Muscle of leg (tissue), 11 donors: ENCODE results near the gene NKX6-2. TPM values are rescaled to one million over a fixed set of nuclear protein-coding genes. Genes with fewer than 3 reads are reported as not detected.

ENCODE experiments used
- DNase-seq: peaks from one replicate; pipeline ENCODE4 v3.0.0; 2013
- H3K27ac ChIP-seq: one replicate; pipeline ENCODE4 v1.5.1; 2013; ENCODE audit warnings: mild to moderate bottlenecking, low read length, control low read depth
- H3K27me3 ChIP-seq: one replicate; pipeline ENCODE4 v1.6.1; 2013; ENCODE audit warnings: low read length; ENCODE audit not compliant: control insufficient read depth, insufficient read depth
- H3K36me3 ChIP-seq: one replicate; pipeline ENCODE4 v1.6.1; 2013; ENCODE audit warnings: low read length; ENCODE audit not compliant: control insufficient read depth, insufficient read depth
- H3K4me1 ChIP-seq: one replicate; pipeline ENCODE4 v1.6.1; 2013; ENCODE audit warnings: low read length; ENCODE audit not compliant: control insufficient read depth, insufficient read depth
- H3K4me3 ChIP-seq: one replicate; pipeline ENCODE4 v1.5.1; 2013; ENCODE audit warnings: low read length, control low read depth
- H3K9me3 ChIP-seq: replicated peaks from 2 replicates; pipeline ENCODE4 v1.6.1; 2013; ENCODE audit warnings: low read depth, low read length; ENCODE audit not compliant: control insufficient read depth
- WGBS: methylation state at CpG from one replicate; pipeline ENCODE4 v1.1.5; 2013; ENCODE audit warnings: missing lambda C conversion rate; ENCODE audit not compliant: insufficient coverage; 5-methylcytosine and 5-hydroxymethylcytosine counted together
- polyA plus RNA-seq, 8 donors: library from polyadenylated mRNA; unstranded; fragments of 120-200 nt; gene quantifications; one replicate each; pipeline versions ENCODE4 v1.2.1 to v1.2.3, GENCODE V29; 2013; ENCODE audit warnings: inconsistent platforms in 1 of 8, low replicate concordance in 1 of 8; ENCODE audit not compliant: insufficient read length in 8 of 8, insufficient read depth in 1 of 8
- total RNA-seq: library from RNA; stranded (reverse); fragments of 120-200 nt; gene quantifications from one replicate; pipeline ENCODE4 v1.2.4, GENCODE V29; 2013

Gene NKX6-2
- total and polyA plus RNA-seq, 9 donors: 4.6 to 15.5 (median 7.0) TPM; not detected in 1

GRCh38 chr10:132755166-132755711 lies 30.7 kb downstream of the NKX6-2 start:
- Histone ChIP-seq H3K27ac (no peak overlapping the region), H3K4me1 (no peaks in the 10 kb centered on the region), H3K4me3 (no peak overlapping the region), H3K36me3 (peaks cover 42% of the 10 kb centered on the region), H3K9me3 (no peaks in the 10 kb centered on the region), H3K27me3 (no peaks in the 10 kb centered on the region)
- no peak for DNase-seq
- 98% methylated on average over 15 of the region's 15 CpGs for WGBS

DNA sequence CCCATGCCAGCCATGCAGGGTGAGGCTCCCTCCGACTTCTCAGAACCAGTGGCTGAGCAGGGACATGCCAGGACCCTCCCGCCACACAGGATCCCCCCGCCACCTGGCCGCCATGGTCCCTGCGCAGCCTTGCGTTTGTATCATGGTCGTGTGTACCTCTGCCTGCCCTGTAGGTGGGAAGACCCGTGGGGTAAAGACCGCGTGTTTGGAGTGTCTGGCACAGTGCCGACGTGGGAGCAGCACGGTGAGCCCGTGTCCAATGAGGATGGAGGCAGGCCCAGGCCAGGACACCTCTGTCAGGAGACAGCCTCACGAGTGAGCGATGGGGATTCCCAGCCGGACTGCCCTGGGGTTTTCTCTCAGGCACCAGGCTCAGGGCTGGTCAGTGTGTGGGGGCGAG lies 31.9 kb downstream of the NKX6-2 start:
- Histone ChIP-seq H3K4me3 (no peak overlapping the region), H3K4me1 (no peaks in the 10 kb centered on the region), H3K9me3 (no peaks in the 10 kb centered on the region), H3K36me3 (peaks cover 45% of the 10 kb centered on the region), H3K27ac (no peak overlapping the region), H3K27me3 (no peaks in the 10 kb centered on the region)
- 93% methylated on average over 18 of the region's 18 CpGs for WGBS
- DNase-seq: no peak

DNA sequence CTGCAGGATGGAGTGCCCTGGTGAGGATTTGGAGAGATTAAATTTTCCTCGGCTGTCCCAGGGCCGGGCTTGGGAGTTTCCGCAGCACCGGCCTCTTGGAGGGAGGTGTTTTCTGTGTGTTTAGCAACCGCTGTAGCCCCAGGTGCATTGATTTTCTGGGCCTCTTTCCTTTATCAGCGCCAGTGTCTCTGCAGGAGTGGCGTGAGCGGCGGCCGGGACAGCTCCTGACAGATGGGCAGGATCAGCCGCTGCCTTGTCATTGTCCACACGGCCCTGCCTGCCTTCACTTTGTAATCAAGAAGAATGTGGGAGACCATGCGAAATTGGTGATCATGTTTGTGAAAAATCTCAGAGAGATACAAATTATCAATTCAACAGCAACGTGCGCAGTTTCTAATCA lies 32.4 kb downstream of the NKX6-2 start:
- no peak for DNase-seq
- no peaks in the 10 kb centered on the region for H3K4me1 ChIP-seq
- H3K36me3 ChIP-seq: peaks cover 41% of the 10 kb centered on the region
- no peaks in the 10 kb centered on the region for H3K9me3 ChIP-seq
- no peak overlapping the region for H3K27ac ChIP-seq
- 84% methylated on average over 6 of the region's 15 CpGs for WGBS
- H3K27me3 ChIP-seq: no peaks in the 10 kb centered on the region
- H3K4me3 ChIP-seq: no peak overlapping the region

GRCh38 chr10:132752961-132753360 lies 33.0 kb downstream of the NKX6-2 start:
- no peaks in the 10 kb centered on the region for H3K9me3 ChIP-seq
- peaks cover 38% of the 10 kb centered on the region for H3K36me3 ChIP-seq
- H3K27ac ChIP-seq: no peak overlapping the region
- no peak for DNase-seq
- WGBS: 94% methylated on average over 28 of the region's 28 CpGs
- H3K27me3 ChIP-seq: no peaks in the 10 kb centered on the region
- H3K4me3 ChIP-seq: no peak overlapping the region
- H3K4me1 ChIP-seq: no peaks in the 10 kb centered on the region

- no peaks in the 10 kb centered on the region for H3K9me3 ChIP-seq
- no peak overlapping the region for H3K4me3 ChIP-seq
- H3K4me1 ChIP-seq: no peaks in the 10 kb centered on the region
- no peaks in the 10 kb centered on the region for H3K27me3 ChIP-seq
- no peak overlapping the region for H3K27ac ChIP-seq
- DNase-seq: no peak
- 97% methylated on average over 11 of the region's 20 CpGs for WGBS
- peaks cover 38% of the 10 kb centered on the region for H3K36me3 ChIP-seq
These were observed 33.6 kb downstream of the NKX6-2 start for GRCh38 chr10:132752378-132752777.

- H3K9me3 ChIP-seq: no peaks in the 10 kb centered on the region
- no peaks in the 10 kb centered on the region for H3K27me3 ChIP-seq
- no peak for DNase-seq
- peaks cover 6% of the 10 kb centered on the region for H3K4me1 ChIP-seq
- H3K4me3 ChIP-seq: no peak overlapping the region
- peaks cover 33% of the 10 kb centered on the region for H3K36me3 ChIP-seq
- WGBS: 92% methylated on average over 13 of the region's 14 CpGs
- H3K27ac ChIP-seq: no peak overlapping the region
These were observed 35.0 kb downstream of the NKX6-2 start for GRCh38 chr10:132750936-132751335.

DNA sequence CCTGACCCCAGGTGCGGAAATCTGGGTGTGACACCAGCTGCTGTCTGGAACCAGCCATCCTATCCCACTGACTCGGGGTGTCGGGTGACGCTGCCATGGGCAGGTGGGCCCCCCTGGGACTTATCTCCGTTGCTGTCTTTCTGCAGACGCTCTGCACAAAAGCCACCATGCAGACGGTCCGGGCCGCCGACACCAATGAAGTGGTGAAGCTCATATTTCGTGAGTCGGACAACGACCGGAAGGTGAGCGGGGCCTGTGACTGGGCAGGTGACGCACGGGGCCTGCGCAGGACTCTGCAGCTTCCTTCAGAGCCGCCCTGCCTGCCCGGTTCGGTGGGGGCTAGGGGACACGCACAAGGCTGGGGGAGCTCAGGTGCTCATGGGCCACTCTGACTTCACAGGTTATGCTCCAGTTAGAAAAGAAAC lies 36.6 kb downstream of the NKX6-2 start:
- Histone ChIP-seq H3K27me3 (no peaks in the 10 kb centered on the region), H3K9me3 (no peaks in the 10 kb centered on the region), H3K27ac (no peak overlapping the region), H3K36me3 (peaks cover 21% of the 10 kb centered on the region), H3K4me3 (no peak overlapping the region), H3K4me1 (peaks cover 6% of the 10 kb centered on the region)
- 78% methylated on average over 22 of the region's 22 CpGs for WGBS
- DNase-seq: no peak

DNA sequence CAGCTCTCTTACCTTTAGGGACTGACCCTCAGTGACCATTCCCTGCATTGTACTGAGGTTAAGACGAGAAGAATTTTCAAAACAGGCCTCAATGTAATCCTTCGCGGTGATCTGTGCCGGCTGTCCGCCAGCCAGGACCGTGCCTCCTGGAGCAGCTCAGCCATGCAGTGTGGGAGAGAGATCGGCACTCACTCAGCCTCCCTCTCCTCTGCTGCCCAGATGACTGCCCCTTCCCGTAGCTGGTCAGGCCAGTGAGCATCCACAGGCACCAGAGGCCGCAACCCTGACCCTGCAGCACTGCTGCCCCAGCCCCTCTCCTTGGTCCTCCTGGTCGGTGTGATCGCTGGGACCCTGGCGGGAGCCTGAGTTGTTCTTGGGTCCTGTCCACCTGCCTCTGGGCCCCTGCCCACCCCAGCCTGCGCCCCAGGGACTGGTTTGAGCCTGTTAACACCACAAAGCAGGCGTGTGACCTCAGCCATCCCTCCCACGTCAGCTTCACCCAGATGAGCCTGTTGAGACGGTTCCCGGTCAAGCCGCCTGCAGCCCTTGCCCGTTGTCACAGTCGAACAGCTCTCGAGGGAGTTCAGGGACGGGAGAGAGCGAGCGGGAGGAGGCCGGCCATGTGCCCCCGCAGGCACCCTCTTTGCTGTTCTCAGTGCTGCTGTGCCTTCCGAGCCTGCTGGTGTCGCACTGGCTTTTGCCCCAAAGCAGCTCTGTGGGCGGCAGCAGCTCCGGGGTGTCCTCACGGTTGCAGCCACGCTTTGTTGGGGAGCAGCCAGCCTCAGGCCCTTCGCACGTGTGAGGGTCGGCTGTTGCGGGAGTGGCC lies 37.2 kb downstream of the NKX6-2 start:
- 78% methylated on average over 35 of the region's 36 CpGs for WGBS

GRCh38 chr10:132748135-132748534 lies 37.8 kb downstream of the NKX6-2 start:
- Histone ChIP-seq H3K4me1 (peaks cover 17% of the 10 kb centered on the region), H3K4me3 (no peak overlapping the region), H3K36me3 (peaks cover 14% of the 10 kb centered on the region), H3K27me3 (no peaks in the 10 kb centered on the region), H3K9me3 (no peaks in the 10 kb centered on the region), H3K27ac (no peak overlapping the region)
- no peak for DNase-seq
- WGBS: 89% methylated on average over 10 of the region's 15 CpGs

More for the DNA sequence above, 37.2 kb downstream of the NKX6-2 start:
- DNase-seq: no peak
- no peak overlapping the region for H3K27ac ChIP-seq
- peaks cover 11% of the 10 kb centered on the region for H3K4me1 ChIP-seq
- H3K4me3 ChIP-seq: no peak overlapping the region
- H3K27me3 ChIP-seq: no peaks in the 10 kb centered on the region
- H3K36me3 ChIP-seq: peaks cover 16% of the 10 kb centered on the region
- no peaks in the 10 kb centered on the region for H3K9me3 ChIP-seq

DNA sequence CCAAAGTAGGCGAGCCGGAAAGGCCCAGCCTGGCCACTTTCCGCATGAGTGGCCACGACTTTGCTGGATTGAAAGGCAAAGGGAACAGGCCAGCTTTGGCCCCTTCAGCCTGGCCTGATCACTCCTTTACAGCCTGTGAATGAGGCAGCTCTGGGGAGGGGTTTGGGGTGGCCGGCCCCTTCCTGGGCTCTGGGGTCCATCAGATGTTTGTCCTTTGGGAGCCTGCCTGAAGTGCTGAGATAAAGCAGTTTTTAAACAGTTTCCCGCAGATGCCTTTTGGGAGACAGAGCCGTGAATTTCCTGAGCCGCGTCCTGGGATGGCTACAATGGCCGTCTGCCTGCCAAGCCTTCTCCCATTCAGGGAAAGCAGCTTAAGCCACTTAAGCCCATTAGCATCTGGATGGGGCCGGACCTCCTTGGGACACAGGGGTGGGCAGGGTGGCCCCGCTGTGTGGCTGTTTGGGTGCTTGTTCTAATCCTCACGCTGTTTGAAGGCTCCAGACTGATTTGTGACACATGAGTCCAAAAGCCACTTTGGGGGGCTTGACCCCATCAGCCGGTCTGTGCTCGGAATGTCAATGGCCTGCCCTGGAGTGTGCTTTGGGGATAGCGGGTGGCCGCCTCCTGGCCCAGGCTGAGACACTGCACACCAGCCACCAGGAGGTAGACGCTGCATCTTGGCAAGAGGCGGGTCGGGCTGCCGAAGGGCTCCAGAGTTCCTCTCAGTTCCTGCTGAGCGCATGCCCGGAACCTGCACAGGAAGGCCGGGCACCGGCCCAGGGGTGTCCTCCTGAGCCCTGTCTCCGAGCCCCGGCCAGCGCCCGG lies 38.9 kb downstream of the NKX6-2 start:
- Histone ChIP-seq H3K27me3 (no peaks in the 10 kb centered on the region), H3K36me3 (peaks cover 16% of the 10 kb centered on the region), H3K4me3 (no peak overlapping the region), H3K4me1 (peaks cover 25% of the 10 kb centered on the region), H3K27ac (no peak overlapping the region), H3K9me3 (no peaks in the 10 kb centered on the region)
- WGBS: 53% methylated on average over 23 of the region's 29 CpGs
- no peak for DNase-seq
